Smooth muscle cell of the pulmonary artery (primary cell): Measurements from ENCODE around the gene AJM1. TPM values are rescaled to one million over a fixed set of nuclear protein-coding genes. Genes with fewer than 3 reads are reported as not detected.

Experiments
- total RNA-seq: library from RNA; depleted of rRNA; stranded (reverse); fragments of >200 nt; gene quantifications from 2 replicates; pipeline ENCODE4 v1.2.3, GENCODE V29; 2014

The AJM1 gene
- total RNA-seq: 3.6 and 4.0 TPM in 2 replicates

GRCh38 chr9:136842380-136842948 is at the start of gene AJM1:
Gene AJM1, plus strand, starts transcription at chr9:136842478. Its CDS starts 1,937 bp downstream, at chr9:136844415.

DNA sequence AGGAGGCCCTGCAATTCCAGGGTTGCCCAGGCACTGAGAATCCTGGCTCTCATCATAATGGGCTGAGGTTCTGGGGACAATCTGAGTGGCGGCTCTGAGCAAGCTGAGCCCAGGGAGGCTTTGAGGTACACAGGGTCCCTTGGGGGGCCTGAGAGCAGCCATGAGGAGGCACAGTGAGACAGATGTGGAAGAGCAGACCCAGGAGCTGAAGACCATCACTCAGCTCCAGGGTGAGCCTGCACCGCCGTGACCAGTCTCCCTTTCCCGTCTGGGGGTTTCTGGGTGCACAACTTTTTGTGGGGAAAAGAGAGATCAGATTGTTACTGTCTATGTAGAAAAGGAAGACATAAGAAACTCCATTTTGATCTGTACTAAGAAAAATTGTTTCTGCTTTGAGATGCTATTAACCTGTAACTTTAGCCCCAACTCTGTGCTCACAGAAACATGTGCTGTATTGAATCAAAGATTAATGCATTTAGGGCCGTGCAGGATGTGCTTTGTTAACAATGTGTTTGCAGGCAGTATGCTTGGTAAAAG is 46.0 kb upstream of the AJM1 start, which contains the start of gene CCDC183:
TSS of gene CCDC183 (plus strand) at position 101 of the 537 bp plus-strand sequence. CDS start at position 161, 60 bp downstream.

GRCh38 chr9:136807281-136808074 is 34.8 kb upstream of the AJM1 start, which contains the start of gene RABL6:
Gene RABL6, plus strand, starts transcription at chr9:136807948. Its CDS starts 249 bp downstream, at chr9:136808197.

DNA sequence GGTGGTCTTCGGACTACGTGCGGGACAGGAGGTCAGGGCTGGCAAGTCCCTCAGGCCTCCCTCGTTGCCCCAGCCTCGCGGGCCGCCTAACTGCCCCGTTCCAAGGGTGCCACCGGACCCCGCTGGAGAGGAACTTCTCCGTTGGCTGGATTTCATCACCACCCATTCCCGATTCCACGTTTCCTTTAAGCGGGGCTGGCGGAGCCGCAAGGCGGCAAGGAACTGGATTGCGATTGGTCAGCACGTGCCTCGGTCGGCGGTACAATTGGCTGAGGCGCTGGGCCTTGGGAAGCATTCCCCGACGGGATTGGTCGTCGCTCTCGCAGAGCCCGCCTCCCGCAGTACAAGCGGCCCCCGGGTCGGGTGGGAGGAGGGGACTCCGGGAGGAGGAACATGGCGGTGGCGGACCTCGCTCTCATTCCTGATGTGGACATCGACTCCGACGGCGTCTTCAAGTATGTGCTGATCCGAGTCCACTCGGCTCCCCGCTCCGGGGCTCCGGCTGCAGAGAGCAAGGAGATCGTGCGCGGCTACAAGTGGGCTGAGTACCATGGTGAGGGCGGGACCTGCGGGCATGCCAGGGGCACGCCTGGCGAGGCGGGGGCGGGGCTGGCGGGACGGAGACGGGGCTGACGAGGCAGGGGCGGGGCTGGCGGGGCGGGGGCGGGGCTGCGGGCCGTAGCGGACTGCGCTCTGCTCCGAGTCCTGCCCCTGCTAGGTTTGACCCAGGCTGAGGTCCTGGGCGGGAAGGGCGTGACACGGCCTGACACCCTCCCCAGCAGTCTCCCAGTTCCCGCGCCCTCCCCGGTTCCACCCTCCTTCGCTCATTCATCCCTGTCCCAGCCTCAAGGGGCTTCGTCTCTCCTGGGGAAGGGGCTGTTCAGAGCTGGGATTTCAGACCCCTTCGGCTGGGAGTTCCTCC is 7.0 kb downstream of the AJM1 start, which contains the start of gene PHPT1:
TSS of gene PHPT1 (plus strand) at position 372 of the 922 bp plus-strand sequence. CDS start at position 394, 22 bp downstream.

GRCh38 chr9:136851941-136852663 is 9.8 kb downstream of the AJM1 start, which contains the start of gene MAMDC4:
Gene MAMDC4, plus strand, starts transcription at chr9:136852346. Its CDS starts 71 bp downstream, at chr9:136852417.

GRCh38 chr9:136885950-136886578 is 43.8 kb downstream of the AJM1 start, which contains the start of gene TRAF2:
Gene TRAF2, plus strand, starts transcription at chr9:136886516. Its CDS starts 12,225 bp downstream, at chr9:136898741.

Other genes starting within 250 kb of the AJM1 start
- 28.3 and 40.9 TPM in 2 replicates for gene EGFL7, start 179.6 kb upstream of the AJM1 start, total RNA-seq
- 42.9 and 46.8 TPM in 2 replicates for gene AGPAT2, start 155.0 kb upstream of the AJM1 start, total RNA-seq
- 2.9 and 3.8 TPM in 2 replicates for gene DIPK1B, start 129.9 kb upstream of the AJM1 start, total RNA-seq
- 0.33 TPM in 1 of 2 replicates, not detected in the other for gene LCN10, start 99.5 kb upstream of the AJM1 start, total RNA-seq
- gene LCN6, start 94.0 kb upstream of the AJM1 start, total RNA-seq: not detected in 2 replicates
- not detected in 2 replicates for gene LCN8, start 84.2 kb upstream of the AJM1 start, total RNA-seq
- gene LCN15, start 78.0 kb upstream of the AJM1 start, total RNA-seq: not detected in 2 replicates
- gene TMEM141, start 51.1 kb upstream of the AJM1 start, total RNA-seq: 38.7 and 42.2 TPM in 2 replicates
- 0.52 and 0.89 TPM in 2 replicates for gene CCDC183, start 46.1 kb upstream of the AJM1 start, total RNA-seq
- 49.9 and 65.1 TPM in 2 replicates for gene RABL6, start 34.5 kb upstream of the AJM1 start, total RNA-seq
- gene PHPT1, start 6.9 kb downstream of the AJM1 start, total RNA-seq: 138 and 150 TPM in 2 replicates
- gene MAMDC4, start 9.9 kb downstream of the AJM1 start, total RNA-seq: 4.6 and 6.5 TPM in 2 replicates
- 170 and 198 TPM in 2 replicates for gene EDF1, start 23.8 kb downstream of the AJM1 start, total RNA-seq
- gene TRAF2, start 44.0 kb downstream of the AJM1 start, total RNA-seq: 14.4 and 18.5 TPM in 2 replicates
- 164 and 216 TPM in 2 replicates for gene FBXW5, start 102.3 kb downstream of the AJM1 start, total RNA-seq
- 0.72 and 0.79 TPM in 2 replicates for gene C8G, start 102.8 kb downstream of the AJM1 start, total RNA-seq
- gene LCN12, start 109.8 kb downstream of the AJM1 start, total RNA-seq: 0.20 TPM in 1 of 2 replicates, not detected in the other
- 11.1 and 66.1 TPM in 2 replicates for gene PTGDS, start 135.0 kb downstream of the AJM1 start, total RNA-seq
- gene LCNL1, start 140.5 kb downstream of the AJM1 start, total RNA-seq: 0.50 and 1.1 TPM in 2 replicates
- 8.0 and 11.2 TPM in 2 replicates for gene PAXX, start 149.9 kb downstream of the AJM1 start, total RNA-seq
- 2.0 and 2.9 TPM in 2 replicates for gene CLIC3, start 154.1 kb downstream of the AJM1 start, total RNA-seq
- gene ABCA2, start 185.8 kb downstream of the AJM1 start, total RNA-seq: 81.1 and 129 TPM in 2 replicates
- gene FUT7, start 189.6 kb downstream of the AJM1 start, total RNA-seq: not detected in 2 replicates
- gene NPDC1, start 203.7 kb downstream of the AJM1 start, total RNA-seq: 21.6 and 66.1 TPM in 2 replicates
- not detected in 2 replicates for gene ENTPD2, start 211.6 kb downstream of the AJM1 start, total RNA-seq
- 2.7 and 3.7 TPM in 2 replicates for gene SAPCD2, start 228.1 kb downstream of the AJM1 start, total RNA-seq
- gene UAP1L1, start 235.0 kb downstream of the AJM1 start, total RNA-seq: 20.3 and 38.3 TPM in 2 replicates
- gene MAN1B1, start 244.5 kb downstream of the AJM1 start, total RNA-seq: 153 and 203 TPM in 2 replicates